Heart left ventricle (tissue), 13 donors: Measurements from ENCODE around the gene POMGNT1.

Experiments
- POLR2A ChIP-seq, 2 donors: fragments of 450-650 bp; IDR thresholded peaks; one replicate each; pipeline ENCODE4 v1.6.1; 2017; ENCODE audit warnings: antibody characterized with exemption in 2 of 2, mild to moderate bottlenecking in 2 of 2, moderate library complexity in 2 of 2
- TF ChIP-seq, protein P1 (sequence below), 12 donors: fragments of 200-600 bp; sonication (generic) in 4 of 12; IDR thresholded peaks; one replicate each; pipeline versions ENCODE4 v1.5.0 to v1.8.0; 2018 to 2022; ENCODE audit warnings: antibody characterized with exemption in 12 of 12, mild to moderate bottlenecking in 5 of 12
- donor health status: ischemic (EF 13 %, LVEDD 7.1; RV severe dilation, severe dysfunction).
- donor health status: DM: no; HTN: yes; CAD: no.
- donor health status: DM: no; HTN: no; CAD: no.
- donor health status: ischemic (EF 25% LVEDD 6.9; RV normal size, moderate dysfunction).
- donor health status: ischemic (EF 25% LVEDD 5.7; RV mildly dilated, moderate dysfunction).
- donor health status: ischemic (EF 35%, LVEDD 5.7; RV mildly dilated, moderate dysfunction).
- donor health status: nonischemic (EF 11% LVEDD 7.7; RV severe dilation, severe dysfunction).
- donor health status: DM: yes; HTN: yes; CAD: no.
- donor health status: PGD.
- donor health status: ischemic (EF 29% LVEDD 5.4; RV normal size, mild dysfunction).
- donor health status: nonischemic (EF 23%, LVEDD 6.1; RV moderate dilation, normal function).

GRCh38 chr1:46184920-46185658 is 13.1 kb downstream of the POMGNT1 start:
- TF ChIP-seq, protein P1, sequence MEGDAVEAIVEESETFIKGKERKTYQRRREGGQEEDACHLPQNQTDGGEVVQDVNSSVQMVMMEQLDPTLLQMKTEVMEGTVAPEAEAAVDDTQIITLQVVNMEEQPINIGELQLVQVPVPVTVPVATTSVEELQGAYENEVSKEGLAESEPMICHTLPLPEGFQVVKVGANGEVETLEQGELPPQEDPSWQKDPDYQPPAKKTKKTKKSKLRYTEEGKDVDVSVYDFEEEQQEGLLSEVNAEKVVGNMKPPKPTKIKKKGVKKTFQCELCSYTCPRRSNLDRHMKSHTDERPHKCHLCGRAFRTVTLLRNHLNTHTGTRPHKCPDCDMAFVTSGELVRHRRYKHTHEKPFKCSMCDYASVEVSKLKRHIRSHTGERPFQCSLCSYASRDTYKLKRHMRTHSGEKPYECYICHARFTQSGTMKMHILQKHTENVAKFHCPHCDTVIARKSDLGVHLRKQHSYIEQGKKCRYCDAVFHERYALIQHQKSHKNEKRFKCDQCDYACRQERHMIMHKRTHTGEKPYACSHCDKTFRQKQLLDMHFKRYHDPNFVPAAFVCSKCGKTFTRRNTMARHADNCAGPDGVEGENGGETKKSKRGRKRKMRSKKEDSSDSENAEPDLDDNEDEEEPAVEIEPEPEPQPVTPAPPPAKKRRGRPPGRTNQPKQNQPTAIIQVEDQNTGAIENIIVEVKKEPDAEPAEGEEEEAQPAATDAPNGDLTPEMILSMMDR (IDR thresholded peaks at IDR 0.05), result no peak
- TF ChIP-seq POLR2A (IDR thresholded peaks at IDR 0.05), result no peak
